Testis (tissue), 3 donors: Measurements from ENCODE around the gene ATF1. TPM values are rescaled to one million over a fixed set of nuclear protein-coding genes. Genes with fewer than 3 reads are reported as not detected.
"Not testable (repeated sequence)": the region's sequence is repeated elsewhere in the genome, so short reads cannot be mapped to it uniquely, and the experiment has no call there.

ENCODE experiments used
- DNase-seq: peaks from one replicate; pipeline ENCODE4 v3.0.0-alpha.2; 2019
- H3K27ac ChIP-seq, 2 donors: fragments of 200-600 bp; sonication (generic); one replicate each; pipeline ENCODE4 v1.5.1; 2019
- H3K27me3 ChIP-seq: fragments of 200-600 bp; sonication (generic); one replicate; pipeline ENCODE4 v1.5.1; 2019
- H3K36me3 ChIP-seq: fragments of 200-600 bp; sonication (generic); one replicate; pipeline ENCODE4 v1.5.1; 2017; ENCODE audit warnings: low read depth; ENCODE audit errors: missing control alignments
- H3K4me1 ChIP-seq: fragments of 200-600 bp; sonication (generic); one replicate; pipeline ENCODE4 v1.5.1; 2019
- H3K4me3 ChIP-seq, 2 donors: fragments of 200-600 bp; sonication (generic); one replicate each; pipeline ENCODE4 v1.5.1; 2017 to 2019
- H3K9me3 ChIP-seq: fragments of 200-600 bp; sonication (generic); one replicate; pipeline ENCODE4 v1.5.1; 2017
- POLR2A ChIP-seq: fragments of 450-650 bp; IDR thresholded peaks from one replicate; pipeline ENCODE4 v1.6.1; 2017; ENCODE audit warnings: antibody characterized with exemption, mild to moderate bottlenecking, moderate library complexity
- WGBS, 2 donors: methylation state at CpG; one replicate each; pipeline ENCODE4 v1.1.5; 2018; 5-methylcytosine and 5-hydroxymethylcytosine counted together
- intact Hi-C: fragments of 100-400 bp; cut with DNase I; formaldehyde crosslinking; loops from one replicate; pipeline ENCODE4 v1.15.1; 2023; ENCODE audit warnings: low total_unique reads
- polyA plus RNA-seq: library from polyadenylated mRNA; stranded (reverse); fragments of 350-450 nt; fragmentation: Illumina TruSeq; extraction: RNeasy Lipid Tissue Mini Kit (QIAGEN cat#74804); gene quantifications from one replicate; pipeline ENCODE4 v1.2.3, GENCODE V29; 2014; ENCODE audit warnings: low read depth, low replicate concordance; ENCODE audit not compliant: insufficient read depth
- total RNA-seq, 2 donors: library from RNA; depleted of rRNA; stranded (reverse); fragments of >200 nt; gene quantifications; one replicate each; pipeline ENCODE4 v1.2.3, GENCODE V29; 2016
- TF ChIP-seq, protein P1 (sequence below), 3 experiments: fragments of 450-650 bp in 2 of 3; fragments of 200-600 bp in 1 of 3; sonication (generic) in 1 of 3; IDR thresholded peaks; one replicate each; pipeline ENCODE4 v1.5.1; 2016 to 2019; ENCODE audit warnings: antibody characterized with exemption in 3 of 3, mild to moderate bottlenecking in 2 of 3, moderate library complexity in 1 of 3

Gene ATF1
- total and polyA plus RNA-seq, 3 donors from 2014 or later: 17.1 to 18.2 (median 17.7) TPM

DNA sequence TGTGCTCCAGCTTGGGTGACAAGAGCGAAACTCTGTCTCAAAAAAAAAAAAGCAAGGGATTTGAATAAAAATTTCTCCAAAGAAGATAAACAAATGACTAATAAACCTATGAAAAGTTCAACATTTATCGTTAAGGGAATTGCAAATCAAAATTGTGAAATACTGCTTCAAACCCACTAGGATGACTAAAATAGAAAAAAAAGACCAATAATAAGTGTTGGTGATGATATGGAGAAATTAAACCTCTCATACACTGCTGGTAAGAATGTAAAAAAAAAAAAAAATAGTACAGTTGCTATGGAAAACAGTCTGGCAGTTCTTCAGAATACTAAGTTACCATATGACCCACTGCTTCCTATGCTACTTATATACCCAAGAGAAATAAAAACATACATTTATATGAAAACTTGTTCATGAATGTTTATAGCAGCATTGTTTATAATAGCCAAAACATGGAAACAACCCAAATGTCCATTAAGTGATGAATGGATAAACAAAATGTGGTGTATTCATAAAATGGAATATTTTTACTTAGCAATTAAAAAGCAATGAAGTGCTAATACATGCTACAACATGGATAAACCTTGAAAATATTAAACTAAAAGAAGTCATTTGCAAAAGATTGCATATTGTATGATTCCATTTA is 39.5 kb downstream of the ATF1 start:
- intact Hi-C loops: no loop called here
- Histone ChIP-seq H3K4me1 (no peaks in the 10 kb centered on the region), H3K9me3 (no peaks in the 10 kb centered on the region), H3K27ac (no peak overlapping the region), H3K4me3 (no peak overlapping the region), H3K36me3 (no peaks in the 10 kb centered on the region), H3K27me3 (no peaks in the 10 kb centered on the region)
- DNase-seq: no peak
- TF ChIP-seq POLR2A: no peak
- TF ChIP-seq, protein P1, sequence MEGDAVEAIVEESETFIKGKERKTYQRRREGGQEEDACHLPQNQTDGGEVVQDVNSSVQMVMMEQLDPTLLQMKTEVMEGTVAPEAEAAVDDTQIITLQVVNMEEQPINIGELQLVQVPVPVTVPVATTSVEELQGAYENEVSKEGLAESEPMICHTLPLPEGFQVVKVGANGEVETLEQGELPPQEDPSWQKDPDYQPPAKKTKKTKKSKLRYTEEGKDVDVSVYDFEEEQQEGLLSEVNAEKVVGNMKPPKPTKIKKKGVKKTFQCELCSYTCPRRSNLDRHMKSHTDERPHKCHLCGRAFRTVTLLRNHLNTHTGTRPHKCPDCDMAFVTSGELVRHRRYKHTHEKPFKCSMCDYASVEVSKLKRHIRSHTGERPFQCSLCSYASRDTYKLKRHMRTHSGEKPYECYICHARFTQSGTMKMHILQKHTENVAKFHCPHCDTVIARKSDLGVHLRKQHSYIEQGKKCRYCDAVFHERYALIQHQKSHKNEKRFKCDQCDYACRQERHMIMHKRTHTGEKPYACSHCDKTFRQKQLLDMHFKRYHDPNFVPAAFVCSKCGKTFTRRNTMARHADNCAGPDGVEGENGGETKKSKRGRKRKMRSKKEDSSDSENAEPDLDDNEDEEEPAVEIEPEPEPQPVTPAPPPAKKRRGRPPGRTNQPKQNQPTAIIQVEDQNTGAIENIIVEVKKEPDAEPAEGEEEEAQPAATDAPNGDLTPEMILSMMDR (IDR thresholded peaks at IDR 0.05): no peak
- WGBS, 2 donors: 93 to 95% methylated on average over 2 of the region's 2 CpGs

DNA sequence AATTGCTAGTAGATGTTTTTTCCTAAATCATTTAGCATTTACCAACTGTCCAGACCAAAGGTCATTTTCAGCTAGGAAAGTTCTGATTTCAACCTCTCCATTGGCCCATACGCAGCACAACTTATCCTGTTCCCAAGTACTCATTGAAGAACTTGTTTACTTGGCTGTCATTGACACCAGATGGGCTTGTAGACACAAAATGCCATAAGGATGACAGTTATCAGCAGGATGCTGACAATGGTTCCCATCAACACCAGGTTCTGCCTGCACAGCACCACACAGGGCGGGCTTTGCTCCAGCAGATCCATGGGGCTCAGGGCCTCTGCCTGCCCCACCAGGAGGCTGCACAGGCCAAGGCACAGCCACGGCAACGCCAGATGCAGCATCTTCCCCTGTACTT is 42.3 kb downstream of the ATF1 start:
- intact Hi-C loops: no loop called here
- TF ChIP-seq, protein P1 (IDR thresholded peaks at IDR 0.05): no peak
- TF ChIP-seq POLR2A: no peak
- Histone ChIP-seq H3K9me3 (no peaks in the 10 kb centered on the region), H3K27ac (no peak overlapping the region), H3K27me3 (no peaks in the 10 kb centered on the region), H3K4me1 (no peaks in the 10 kb centered on the region), H3K36me3 (no peaks in the 10 kb centered on the region), H3K4me3 (no peak overlapping the region)
- DNase-seq: no peak
- 95 to 100% methylated on average over 4 of the region's 4 CpGs for WGBS, 2 donors

DNA sequence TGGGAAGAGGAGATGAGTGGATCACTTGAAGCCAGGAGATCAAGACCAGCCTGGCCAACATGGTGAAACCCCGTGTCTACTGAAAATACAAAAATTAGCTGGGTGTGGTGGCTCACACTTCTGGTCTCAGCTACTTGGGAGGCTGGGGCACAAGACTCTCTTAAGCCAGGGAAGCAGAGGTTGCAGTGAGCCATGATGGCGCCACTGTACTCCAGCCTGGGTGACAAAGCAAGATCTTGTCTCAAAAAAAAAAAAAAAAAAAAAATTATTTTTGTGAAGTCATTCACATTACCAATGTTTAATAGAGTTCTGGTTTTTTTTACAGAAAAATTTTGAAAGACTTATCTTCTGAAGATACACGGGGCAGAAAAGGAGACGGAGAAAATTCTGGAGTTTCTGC is 45.2 kb downstream of the ATF1 start:
- H3K27me3 ChIP-seq, H3K4me1 ChIP-seq, H3K9me3 ChIP-seq, H3K36me3 ChIP-seq, DNase-seq, H3K4me3 ChIP-seq, intact Hi-C loops, H3K27ac ChIP-seq: not testable (repeated sequence)
- WGBS, 2 donors: 93% methylated on average over 4 of the region's 4 CpGs

DNA sequence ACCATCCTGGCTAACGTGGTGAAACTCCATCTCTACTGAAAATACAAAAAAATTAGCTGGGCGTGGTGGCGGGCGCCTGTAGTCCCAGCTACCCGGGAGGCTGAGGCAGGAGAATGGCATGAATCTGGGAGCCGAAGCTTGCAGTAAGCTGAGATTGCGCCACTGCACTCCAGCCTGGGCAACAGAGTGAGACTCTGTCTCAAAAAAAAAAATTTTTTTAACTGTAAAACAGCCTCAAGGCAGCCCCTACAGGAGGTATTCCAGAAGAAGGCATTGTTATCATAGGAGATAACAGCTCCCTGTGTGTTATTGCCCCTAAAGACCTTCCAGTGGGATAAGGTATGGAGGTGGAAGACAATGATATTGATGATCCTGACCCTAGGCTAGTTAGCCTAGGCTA is 51.0 kb downstream of the ATF1 start:
- H3K27ac ChIP-seq, H3K4me3 ChIP-seq, H3K4me1 ChIP-seq, intact Hi-C loops, H3K27me3 ChIP-seq, DNase-seq, H3K36me3 ChIP-seq, H3K9me3 ChIP-seq: not testable (repeated sequence)
- WGBS, 2 donors: 91 to 93% methylated on average over 7 of the region's 7 CpGs

DNA sequence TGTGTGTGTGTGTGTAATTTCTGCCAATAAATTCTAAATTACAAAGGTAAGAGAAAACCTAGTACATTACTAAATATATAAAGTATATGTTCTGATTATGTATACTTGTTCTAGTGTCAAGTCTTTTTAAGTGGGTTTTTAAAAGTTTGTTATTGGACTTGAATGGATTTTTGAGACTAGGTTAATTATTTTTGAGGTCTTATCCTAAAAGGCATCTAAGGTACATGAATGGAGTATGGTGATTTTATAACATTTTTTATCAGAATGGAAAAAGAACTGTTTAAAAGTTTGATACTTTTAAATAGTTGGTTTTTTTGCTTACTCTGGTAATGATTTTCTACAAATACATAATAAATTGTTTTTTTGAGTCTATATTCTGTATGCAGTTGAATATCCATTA is 56.3 kb downstream of the ATF1 start:
- H3K27ac ChIP-seq: no peak overlapping the region
- no peak overlapping the region for H3K4me3 ChIP-seq
- no peaks in the 10 kb centered on the region for H3K27me3 ChIP-seq
- intact Hi-C loops: no loop called here
- H3K4me1 ChIP-seq: peaks cover 3% of the 10 kb centered on the region
- DNase-seq: no peak
- H3K36me3 ChIP-seq: no peaks in the 10 kb centered on the region
- H3K9me3 ChIP-seq: no peaks in the 10 kb centered on the region
- TF ChIP-seq, protein P1 (IDR thresholded peaks at IDR 0.05): no peak
- no peak for TF ChIP-seq POLR2A

DNA sequence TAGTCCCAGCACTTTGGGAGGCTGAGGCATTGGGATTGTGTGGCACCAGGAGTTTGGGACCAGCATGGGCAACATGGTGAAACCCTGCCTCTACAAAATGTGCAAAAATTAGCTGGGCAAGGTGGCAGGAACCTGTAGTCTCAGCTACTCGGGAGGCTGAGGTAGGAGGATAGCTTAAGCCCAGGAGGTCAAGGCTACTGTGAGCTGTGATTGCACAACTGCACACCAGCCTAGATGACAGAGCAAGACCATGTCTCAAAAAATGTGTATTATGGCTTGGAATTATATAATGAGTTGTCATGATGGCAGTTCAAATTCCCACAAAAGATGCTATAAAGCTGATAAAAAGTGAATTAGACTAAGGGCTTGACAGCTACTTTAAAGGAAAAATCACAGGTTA is 58.2 kb downstream of the ATF1 start:
- intact Hi-C loops: no loop called here
- WGBS, 2 donors: 39 to 71% methylated on average over 1 of the region's 1 CpG
- Histone ChIP-seq H3K9me3 (no peaks in the 10 kb centered on the region), H3K4me3 (no peak overlapping the region), H3K36me3 (no peaks in the 10 kb centered on the region), H3K27me3 (no peaks in the 10 kb centered on the region), H3K27ac (no peak overlapping the region), H3K4me1 (peaks cover 3% of the 10 kb centered on the region)
- DNase-seq: no peak
- TF ChIP-seq POLR2A: no peak
- TF ChIP-seq, protein P1 (IDR thresholded peaks at IDR 0.05): no peak

DNA sequence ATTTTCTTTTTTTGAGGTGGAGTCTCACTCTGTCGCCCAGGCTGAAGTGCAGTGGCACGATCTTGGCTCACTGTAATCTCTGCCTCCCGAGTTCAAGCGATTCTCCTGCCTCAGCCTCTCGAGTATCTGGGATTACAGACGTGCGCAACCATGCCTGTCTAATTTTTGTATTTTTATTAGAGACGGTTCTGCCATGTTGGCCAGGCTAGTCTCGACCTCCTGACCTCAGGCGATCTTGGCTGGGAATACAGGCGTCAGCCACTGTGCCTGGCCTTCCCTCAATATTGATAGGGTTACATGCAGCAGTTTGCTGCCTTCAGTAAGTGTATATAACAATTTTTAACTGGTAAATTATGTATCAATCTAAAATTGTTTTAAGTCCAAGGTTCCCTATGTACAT is 59.8 kb downstream of the ATF1 start:
- H3K36me3 ChIP-seq, DNase-seq, H3K4me3 ChIP-seq, H3K9me3 ChIP-seq, H3K27me3 ChIP-seq, H3K27ac ChIP-seq, H3K4me1 ChIP-seq, intact Hi-C loops: not testable (repeated sequence)
- 81 to 82% methylated on average over 11 of the region's 11 CpGs for WGBS, 2 donors
